ENCODE results near the gene MDK.

MDK gene

GRCh38 chr11:46348566-46349401 lies 32.7 kb upstream of the MDK start:
- DNase-seq (ENCODE audit: low spot score): peak; percentile 69

DNA sequence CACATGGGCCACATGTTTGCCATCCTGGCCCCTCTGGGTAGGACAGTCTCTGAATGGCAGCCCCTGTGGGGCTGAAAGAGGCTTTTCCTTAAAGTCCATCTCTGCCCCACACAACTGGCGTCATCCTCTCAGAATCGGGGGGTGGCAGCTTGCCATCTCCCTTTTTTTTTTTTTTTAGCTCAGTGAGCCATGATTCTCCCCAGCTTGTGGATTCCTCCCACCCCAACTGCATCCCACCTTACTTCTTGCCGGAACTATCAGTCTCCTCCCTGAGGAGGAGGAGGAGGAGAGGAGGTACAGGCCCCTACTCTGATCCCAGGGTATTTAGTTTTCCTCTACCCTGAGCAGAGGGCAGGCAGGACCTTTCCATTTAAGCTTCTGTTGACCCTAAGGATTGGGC lies 30.8 kb upstream of the MDK start:
- DNase-seq (ENCODE audit: low spot score): no peak

DNA sequence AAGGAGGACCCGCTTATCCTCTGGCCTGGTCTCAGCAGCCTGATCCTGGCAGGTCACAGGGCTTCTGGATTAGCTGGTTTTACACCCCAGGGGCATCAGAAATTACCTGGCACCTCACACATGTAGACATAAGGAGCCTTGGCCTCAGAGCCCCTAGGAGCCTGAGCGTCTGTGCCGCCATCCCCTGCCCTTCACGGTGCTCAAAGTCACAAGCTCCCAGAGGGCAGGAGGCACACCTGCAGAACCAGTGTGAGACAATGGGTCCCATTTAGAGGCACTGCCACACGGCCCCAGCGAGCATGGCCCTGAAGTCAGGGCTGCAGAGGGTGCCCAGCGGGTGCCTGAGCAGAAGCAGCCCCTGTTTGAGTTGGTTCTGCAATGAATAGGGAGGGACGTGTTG lies 30.3 kb upstream of the MDK start:
- DNase-seq (ENCODE audit: low spot score): no peak

- DNase-seq (ENCODE audit: low spot score): no peak
Observed at GRCh38 chr11:46351606-46352005, 29.9 kb upstream of the MDK start.

- DNase-seq (ENCODE audit: low spot score): peak; percentile 86
Observed at GRCh38 chr11:46352063-46352841, 29.2 kb upstream of the MDK start.

- no peak for DNase-seq (ENCODE audit: low spot score)
Observed at GRCh38 chr11:46353698-46354097, 27.8 kb upstream of the MDK start.

DNA sequence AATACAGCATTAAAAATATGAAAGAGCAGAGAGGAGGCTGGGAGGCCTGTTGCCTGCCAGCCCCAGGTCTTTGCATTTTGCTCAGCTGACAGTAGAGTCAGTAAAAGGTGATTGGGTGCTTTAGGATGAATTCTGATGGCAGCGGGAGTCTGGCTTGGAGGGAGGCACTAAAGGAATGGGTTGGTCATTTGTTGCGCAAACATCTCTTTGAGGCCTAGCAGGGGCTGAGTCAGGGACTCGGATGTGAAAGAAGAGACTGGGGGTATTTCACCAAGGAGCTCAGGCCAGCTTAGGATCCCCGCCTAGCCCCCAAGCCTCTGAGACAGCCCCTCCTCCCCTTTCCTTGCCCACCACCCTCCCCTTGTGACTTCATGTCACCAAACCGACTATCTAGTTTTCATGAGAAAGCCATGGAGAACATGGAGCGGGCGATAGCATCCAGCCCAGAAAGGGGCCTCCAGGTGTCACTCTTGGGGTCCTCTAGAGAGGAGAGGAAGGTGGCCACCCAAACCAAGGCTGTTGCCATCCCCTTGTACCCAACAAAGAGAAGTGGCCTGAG lies 24.5 kb upstream of the MDK start:
- DNase-seq (ENCODE audit: low spot score): no peak

- DNase-seq (ENCODE audit: low spot score): no peak
Observed at GRCh38 chr11:46357483-46357936, 24.0 kb upstream of the MDK start.

GRCh38 chr11:46359953-46360352 lies 21.5 kb upstream of the MDK start:
- DNase-seq (ENCODE audit: low spot score): no peak

DNA sequence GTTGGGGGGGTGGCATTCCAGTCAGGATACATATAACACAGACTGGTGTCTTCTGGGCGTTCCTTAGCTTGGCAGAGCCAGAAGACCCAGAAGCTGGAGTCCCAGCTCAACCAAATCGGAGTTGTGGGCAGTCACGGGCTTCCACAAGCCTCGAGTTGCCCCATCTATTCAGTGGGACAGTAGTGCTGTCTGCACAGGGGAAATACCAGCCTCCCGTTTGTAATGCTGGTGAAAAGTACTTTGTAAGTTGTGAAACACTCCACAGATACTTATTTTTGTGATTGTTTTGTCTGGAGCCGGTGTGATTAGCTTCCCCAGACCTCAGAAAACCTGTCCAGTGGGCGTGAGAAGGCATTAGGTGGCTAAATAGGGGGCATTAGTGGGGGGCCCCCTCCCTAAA lies 20.6 kb upstream of the MDK start:
- DNase-seq (ENCODE audit: low spot score): no peak

DNA sequence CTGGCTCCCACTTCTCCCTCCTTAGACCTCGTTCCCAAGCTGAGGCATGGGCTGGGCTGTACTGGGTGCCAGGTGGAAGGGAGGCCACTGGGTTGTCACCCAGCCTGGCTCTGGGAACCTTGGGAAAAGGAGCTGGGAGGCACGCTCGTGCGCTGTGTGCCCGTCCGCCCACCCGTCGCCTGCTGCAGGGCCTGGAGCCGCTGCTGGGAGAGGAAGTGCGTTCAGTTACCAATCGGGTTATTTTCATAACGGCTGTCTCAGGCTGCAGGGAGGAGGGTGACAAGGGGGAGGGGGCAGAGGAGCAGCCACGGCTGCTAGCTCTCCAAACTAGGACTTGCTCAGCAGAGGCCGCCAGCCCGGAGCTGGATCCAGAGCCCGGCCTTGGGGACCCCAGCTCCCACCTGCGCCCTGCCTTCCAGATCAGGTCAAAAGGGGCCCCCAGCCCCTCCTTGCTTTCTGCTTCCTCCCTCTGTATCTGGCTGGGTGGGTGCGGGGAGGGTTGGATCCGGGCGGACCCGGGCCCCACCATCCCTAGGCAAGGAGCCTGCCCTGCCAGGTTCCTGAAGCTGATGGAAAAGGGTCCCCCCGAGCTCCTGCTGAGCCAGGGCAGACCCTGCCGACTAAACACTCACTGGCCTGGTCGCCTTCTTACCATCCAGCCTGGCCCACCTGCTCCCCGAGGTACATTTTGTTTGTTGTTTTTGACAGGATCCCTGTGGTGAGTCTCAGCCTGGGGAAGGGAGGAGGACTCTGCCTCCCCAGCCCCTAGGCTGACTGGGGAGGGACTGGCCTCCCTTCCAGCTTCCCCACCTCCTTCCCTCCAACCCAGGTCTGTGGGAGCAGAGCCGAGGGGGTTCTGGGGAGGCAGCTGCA lies 19.9 kb upstream of the MDK start:
- DNase-seq (ENCODE audit: low spot score): peak; percentile 65

- no peak for DNase-seq (ENCODE audit: low spot score)
Observed at GRCh38 chr11:46362156-46363030, 19.1 kb upstream of the MDK start.

GRCh38 chr11:46363031-46363407 lies 18.4 kb upstream of the MDK start:
- DNase-seq (ENCODE audit: low spot score): no peak

GRCh38 chr11:46363455-46364005 lies 17.9 kb upstream of the MDK start:
- no peak for DNase-seq (ENCODE audit: low spot score)

DNA sequence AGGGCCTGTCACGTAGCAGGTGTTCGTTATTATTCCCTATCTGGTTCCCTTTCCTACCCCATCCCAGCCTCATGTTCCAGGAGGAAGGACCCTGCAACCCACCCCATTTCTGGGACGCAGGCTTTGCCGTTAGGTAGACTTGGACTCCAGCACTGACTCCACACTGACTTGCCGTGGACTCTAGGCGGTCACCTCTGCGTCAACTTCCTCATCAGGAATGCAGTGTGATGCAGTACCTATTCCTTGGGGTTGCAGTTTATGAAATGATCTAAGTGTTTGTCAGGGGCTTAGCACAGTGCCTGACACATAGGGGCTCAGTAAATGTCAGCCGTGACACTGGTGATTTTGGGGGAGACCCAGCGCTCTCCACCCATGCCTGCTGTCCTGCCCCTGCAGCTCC lies 17.4 kb upstream of the MDK start:
- no peak for DNase-seq (ENCODE audit: low spot score)

- no peak for DNase-seq (ENCODE audit: low spot score)
Observed at GRCh38 chr11:46364791-46365190, 16.7 kb upstream of the MDK start.

DNA sequence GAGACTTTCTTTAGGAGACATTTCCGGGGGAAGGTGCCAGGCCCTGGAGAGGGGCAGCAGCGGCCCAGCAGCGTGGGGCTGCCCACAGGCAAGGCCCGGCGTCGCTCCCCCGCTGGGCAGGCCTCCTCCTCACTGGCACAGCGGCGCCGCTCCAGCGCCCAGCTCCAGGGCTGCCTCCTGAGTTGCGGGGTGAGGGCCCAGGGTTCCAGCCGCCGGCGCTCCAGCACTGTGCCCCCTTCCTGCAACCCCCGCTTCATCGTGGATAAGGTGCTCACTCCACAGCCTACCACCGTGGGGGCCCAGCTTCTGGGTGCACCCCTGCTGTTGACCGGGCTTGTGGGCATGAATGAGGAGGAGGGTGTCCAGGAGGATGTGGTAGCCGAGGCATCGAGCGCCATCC lies 15.2 kb upstream of the MDK start:
- DNase-seq (ENCODE audit: low spot score): no peak

DNA sequence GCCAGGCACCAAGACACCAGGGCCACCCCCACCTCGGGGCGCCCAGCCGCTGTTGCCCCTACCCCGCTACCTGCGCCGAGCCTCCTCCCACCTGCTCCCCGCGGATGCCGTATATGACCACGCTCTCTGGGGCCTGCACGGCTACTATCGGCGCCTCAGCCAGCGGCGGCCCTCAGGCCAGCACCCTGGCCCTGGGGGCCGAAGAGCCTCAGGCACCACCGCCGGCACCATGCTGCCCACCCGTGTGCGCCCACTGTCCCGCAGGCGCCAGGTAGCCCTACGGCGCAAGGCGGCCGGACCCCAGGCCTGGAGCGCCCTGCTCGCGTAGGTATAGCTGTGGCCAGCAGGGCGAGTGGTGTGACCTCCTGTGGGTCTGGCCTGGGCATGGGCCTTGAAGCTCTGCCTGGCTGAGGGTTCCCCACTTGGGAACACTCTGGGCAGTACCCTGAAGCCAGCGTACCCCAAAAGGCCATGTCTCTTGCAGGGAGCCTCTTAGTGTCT lies 14.8 kb upstream of the MDK start:
- DNase-seq (ENCODE audit: low spot score): no peak

DNA sequence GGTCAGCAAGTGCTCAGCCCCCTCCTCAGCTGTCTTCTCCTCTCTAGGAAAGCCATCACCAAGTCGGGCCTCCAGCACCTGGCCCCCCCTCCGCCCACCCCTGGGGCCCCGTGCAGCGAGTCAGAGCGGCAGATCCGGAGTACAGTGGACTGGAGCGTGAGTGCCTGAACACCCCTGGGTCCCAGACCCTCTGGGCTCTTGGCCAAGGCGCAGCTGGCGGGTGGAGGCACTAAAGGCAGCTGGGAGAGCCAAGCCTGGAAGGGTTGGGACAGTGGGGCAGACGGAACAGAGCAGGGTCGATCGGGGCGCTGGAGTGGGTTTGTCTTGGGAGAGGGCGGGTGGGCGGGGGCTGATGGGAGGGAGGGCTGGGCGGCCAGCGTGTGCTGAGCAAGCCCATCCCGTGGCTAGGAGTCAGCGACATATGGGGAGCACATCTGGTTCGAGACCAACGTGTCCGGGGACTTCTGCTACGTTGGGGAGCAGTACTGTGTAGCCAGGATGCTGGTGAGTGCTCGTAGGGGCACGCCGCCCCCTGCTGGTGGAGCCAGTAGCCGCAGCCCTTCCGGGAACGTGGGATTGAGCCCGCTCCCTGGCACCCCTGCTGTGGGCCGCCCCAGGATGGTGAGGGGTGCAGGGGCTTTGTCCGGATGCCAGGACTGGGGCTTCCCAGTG lies 14.1 kb upstream of the MDK start:
- peak; percentile 77 for DNase-seq (ENCODE audit: low spot score)

- no peak for DNase-seq (ENCODE audit: low spot score)
Observed at GRCh38 chr11:46367916-46368267, 13.6 kb upstream of the MDK start.

Measured in CD4-positive, alpha-beta T cell treated with Interleukin-2 at 100 ng/mL for 4 hours (primary cell).